Stimulated activated CD4-positive, alpha-beta T cell treated with anti-CD3 and anti-CD28 coated beads, Interleukin-2, amount 100 ng/mL, for 4 hours (primary cell): ENCODE measurements around the gene PPP6R3.
A peak's percentile ranks its signal among the peaks of the same experiment; 100 is the strongest.
"Not testable (repeated sequence)": the region's sequence is repeated elsewhere in the genome, so short reads cannot be mapped to it uniquely, and the experiment has no call there.

Experiments used
- DNase-seq: peaks from one replicate; pipeline ENCODE4 v3.0.0-alpha.2; 2020; ENCODE audit warnings: low read depth

PPP6R3 gene

DNA sequence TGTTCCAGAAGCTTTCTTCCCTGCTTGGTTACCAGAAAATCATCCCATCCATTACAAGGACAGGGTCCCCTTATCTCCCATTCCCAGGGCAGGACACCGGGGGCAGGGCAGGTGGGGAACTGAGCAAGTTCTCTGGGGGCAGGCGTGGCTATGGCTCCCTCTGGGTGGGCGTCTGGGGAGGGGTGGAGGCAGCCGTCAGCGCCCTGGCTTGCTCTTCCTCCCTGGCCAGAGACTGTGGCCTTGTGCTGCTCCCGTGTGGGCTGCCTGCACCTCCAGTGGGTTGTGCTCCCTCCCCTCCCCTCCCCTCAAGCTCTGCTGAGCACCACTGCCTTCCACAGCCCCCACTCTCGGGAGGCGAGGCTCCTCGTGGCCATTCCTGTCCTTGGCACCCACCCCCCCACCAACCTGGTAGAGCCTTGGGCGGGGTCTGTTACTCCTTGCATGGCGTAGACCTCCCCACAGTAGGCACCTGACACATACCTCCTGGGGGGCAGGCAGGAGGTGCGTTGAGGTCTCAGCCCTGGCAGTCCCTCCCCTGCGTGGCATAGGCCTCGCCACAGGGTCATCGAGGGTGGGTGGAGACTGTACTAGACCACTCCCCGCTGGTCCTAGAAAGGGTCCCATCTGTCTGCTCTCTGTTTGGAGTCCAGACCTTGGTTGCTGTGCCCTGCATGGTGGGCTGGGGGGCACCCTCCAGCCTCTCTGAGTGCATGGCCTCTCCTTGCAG is 24.2 kb upstream of the PPP6R3 start:
- DNase-seq = no peak

DNA sequence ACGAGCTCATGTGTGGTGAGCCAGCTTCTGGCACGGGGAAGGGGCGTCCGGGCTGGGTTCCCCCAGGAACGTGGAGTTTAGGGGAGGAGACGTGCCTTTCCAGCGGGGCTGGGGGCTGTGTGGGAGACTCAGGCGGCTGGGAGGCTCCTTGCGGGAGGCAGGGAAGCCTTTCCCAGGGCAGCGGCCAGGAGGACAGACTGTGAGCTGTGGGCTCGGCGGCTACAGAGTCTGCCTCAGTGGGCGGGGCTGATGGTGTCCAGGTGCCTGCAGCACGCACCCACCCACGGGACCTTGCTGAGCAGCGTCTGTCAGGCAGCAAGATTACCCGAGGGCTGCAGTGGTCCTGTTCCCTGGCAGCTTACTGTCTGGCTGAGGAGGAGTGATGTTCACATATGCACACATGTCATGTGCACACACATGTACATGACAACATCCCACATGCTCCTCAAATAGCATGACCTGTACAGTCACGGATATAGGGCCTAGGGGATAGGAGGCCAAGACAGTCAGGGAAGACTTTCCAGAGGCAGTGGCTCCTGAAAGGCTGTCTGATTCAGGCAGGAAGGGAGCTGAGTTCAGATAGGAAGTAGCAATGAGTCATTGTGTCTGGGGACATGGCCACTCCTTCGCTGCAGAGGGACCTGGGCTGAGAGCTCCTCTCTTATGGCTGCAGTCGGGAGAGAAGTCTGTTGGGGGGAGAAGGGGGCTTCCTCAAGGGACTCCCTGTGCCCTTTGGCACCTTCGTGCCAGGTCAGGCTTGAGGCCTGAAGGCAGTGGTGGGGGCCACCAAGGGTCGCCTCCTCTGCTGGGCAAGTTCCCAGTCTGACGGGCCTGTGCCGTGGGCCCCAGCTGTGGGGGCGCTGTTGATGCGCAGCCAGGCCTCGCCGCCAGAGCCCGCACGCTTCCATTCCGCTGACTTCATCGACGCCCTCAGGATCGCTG is 23.3 kb upstream of the PPP6R3 start:
- DNase-seq = no peak

GRCh38 chr11:68437927-68438657 is 22.5 kb upstream of the PPP6R3 start:
- DNase-seq = no peak

DNA sequence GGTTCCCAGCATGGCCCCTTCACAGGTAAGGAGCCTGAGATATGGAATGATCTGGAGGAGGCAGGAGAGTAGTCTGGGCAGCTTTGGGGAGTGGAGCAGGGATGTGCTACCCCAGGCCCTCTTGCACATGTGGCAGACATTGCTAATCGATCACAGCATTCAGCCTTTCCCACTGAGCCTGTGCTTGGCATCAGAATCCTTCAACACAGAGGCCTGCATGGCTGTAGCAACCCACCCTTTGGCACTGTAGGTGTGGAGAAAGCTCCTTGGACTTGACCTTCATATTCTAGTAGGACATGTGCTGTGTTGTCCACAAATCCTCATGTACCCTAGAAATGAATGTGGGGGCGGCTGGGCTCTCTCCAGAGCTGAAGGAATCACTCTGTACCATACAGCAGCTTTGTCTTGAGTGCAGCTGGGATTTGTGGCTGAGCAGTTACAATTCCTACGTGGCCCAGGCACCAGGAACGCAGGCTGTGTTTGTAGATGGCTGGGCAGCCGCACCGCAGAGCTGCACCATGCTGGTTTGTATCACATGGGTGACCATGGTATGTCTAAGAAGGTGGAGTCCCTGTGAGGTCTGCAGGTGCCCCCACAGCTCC is 21.8 kb upstream of the PPP6R3 start:
- DNase-seq = no peak

- no peak for DNase-seq
Measured at GRCh38 chr11:68439355-68440065, 21.0 kb upstream of the PPP6R3 start.

DNA sequence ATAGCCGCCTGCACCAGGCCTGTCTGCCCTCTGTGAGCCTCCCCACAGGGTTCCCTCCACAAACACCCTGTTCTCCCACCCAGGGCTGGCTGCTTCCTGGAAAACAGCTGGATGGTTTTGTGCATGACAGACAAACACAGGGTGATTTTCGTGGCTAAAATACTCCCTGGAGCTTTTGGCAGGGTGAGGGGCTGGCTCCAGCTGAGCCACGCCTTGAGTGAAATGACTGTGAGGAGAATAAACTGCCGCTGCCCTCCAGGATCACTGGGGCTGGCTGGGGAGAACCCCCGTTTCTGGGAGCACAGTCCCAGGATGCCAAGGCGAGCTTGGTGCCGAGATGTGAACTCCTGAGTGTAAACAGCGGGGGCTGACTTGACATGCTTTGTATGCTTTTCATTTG is 20.3 kb upstream of the PPP6R3 start:
- DNase-seq = no peak

GRCh38 chr11:68441466-68442230 is 18.9 kb upstream of the PPP6R3 start:
- DNase-seq = no peak

GRCh38 chr11:68442433-68442832 is 18.1 kb upstream of the PPP6R3 start:
- no peak for DNase-seq

DNA sequence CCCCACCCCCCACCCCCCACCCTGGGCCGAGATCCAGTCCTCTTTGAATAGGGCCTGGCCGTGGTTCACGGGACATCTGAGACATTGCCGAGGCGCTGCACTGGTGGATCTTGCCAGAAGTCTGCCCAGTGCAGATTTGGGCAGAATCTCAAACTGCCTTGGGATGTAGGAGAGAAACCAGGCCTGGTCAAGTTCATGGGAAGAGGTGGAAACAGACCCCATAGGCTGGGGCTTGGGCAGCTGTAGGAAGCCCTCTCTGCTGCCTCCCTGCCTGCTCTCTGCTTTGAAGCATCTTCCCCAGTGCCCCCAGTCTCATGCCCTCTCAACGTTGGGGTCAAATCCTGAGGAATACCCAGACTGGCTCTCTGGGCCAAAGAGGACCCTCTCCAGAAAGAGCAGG is 16.0 kb upstream of the PPP6R3 start:
- DNase-seq = no peak

DNA sequence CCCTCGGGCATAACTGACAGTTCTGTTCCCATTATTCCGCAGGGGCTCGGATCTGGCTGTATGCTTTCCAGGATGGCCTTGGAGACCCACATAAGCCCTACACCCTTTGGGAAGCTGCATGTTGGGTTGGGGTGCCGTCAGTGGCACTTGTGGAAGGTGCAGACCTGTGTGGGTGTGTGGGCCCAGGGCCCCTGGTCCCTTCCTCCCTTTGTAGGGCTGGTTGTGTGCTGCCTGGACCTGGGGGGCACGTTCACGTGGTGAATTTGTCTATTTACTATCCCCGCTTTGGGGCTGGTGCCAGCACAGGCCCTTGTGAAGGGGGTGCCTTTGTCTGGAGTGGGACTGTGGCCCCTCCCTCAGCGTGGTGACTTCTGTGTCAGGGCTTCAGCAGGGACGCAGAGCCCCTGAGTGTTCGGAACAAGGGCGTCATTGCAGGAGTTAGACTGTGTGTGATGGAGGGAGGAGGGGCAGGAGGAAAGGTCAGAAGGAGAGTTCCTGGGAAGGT is 15.0 kb upstream of the PPP6R3 start:
- no peak for DNase-seq

DNA sequence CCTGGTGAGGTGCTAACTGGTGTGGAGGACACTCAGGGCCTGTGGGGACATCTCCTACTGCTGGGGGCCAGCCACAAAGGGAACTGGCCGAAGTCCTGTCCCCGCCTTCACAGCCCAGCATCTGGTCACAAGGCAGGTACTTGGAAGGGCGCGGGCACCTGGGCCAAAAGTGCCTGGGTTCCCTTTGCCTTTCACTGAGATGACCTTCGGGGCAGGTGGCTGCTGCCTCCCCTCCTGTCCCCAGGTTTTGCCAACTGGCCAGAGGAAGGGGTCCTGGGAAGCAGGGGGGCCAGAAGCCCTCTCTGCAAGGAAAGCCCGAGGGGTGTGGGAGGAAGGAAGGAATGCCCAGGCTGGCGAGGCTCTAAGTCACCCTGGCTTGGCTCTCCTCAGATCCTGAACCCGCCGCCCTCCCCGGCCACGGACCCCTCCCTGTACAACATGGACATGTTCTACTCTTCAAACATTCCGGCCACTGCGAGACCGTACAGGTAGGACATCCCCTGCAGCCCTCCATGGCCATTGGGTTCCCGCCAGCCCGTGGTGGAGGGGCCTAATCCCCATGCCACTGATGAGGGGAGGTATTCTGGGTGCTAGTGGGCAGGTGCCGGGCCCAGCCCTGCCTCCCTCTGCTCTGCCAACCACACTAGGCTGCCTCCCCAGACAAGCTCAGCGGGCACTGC is 14.4 kb upstream of the PPP6R3 start:
- DNase-seq = no peak

DNA sequence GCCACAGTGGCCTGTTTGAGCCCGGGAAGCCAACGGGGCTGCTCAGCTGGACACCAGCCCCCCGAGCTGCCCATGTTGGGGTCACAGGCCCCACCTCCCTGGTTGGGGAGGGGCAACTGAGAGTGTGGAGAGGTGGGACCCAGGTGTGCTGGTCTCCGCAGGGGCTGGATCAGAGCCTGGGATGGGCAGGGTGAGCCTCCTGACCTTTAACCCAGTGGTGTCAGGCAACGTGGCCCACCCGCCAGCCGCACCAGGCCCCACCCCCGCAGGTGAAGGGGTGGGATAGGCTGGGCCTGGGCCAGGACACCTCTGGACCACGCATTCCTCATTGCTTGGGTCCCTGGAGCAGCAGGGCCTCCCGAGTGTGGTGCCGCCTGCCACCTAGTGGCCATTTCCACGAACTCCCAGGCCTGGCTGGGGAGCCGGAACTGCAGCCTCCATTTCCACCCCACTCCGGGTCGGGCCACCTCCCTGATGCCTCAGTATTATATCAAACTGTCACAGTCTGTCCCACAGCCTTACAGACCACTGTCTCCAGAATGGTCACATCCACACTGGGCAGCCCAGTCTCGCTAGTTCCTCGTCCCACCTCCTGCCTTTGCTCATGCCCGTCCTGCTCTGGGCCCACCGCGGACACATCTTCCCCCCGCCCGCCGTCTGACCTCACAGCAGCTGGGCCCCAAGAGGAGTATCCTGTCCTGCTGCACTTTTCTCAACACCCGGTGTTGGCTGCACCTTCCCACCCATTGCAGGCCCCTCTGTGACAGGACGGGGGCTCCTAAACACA is 13.3 kb upstream of the PPP6R3 start:
- DNase-seq = peak; percentile 68

GRCh38 chr11:68447914-68448313 is 12.6 kb upstream of the PPP6R3 start:
- not testable (repeated sequence) for DNase-seq

DNA sequence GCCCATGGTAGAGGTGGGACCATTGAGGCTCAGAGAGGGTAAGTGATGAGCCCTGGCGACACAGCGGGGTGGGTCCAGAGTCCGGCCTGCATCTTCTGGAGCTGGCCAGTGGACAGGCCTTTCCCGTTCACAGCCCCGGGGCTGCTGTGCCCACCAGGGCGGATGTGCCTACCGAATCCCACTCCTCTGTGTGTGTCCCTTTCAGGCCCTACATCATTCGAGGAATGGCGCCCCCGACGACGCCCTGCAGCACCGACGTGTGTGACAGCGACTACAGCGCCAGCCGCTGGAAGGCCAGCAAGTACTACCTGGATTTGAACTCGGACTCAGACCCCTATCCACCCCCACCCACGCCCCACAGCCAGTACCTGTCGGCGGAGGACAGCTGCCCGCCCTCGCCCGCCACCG is 11.9 kb upstream of the PPP6R3 start:
- no peak for DNase-seq

- no peak for DNase-seq
Measured at GRCh38 chr11:68449951-68450350, 10.6 kb upstream of the PPP6R3 start.

DNA sequence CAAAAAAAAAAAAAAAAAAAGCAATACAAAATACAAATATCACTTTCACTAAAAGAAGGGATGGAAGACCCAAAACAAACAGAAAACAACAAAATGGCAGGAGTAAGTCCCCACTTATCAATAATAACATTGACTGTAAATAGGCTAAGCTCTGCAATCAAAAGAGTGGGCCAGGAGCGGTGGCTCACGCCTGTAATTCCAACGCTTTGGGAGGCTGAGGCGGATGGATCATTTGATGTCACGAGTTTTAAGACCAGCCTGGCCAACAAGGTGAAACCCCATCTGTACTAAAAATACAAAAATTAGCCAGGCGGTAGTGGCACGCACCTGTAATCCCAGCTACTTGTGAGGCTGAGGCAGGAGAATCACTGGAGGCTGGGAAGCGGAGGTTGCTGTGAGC is 9.8 kb upstream of the PPP6R3 start:
- no peak for DNase-seq

DNA sequence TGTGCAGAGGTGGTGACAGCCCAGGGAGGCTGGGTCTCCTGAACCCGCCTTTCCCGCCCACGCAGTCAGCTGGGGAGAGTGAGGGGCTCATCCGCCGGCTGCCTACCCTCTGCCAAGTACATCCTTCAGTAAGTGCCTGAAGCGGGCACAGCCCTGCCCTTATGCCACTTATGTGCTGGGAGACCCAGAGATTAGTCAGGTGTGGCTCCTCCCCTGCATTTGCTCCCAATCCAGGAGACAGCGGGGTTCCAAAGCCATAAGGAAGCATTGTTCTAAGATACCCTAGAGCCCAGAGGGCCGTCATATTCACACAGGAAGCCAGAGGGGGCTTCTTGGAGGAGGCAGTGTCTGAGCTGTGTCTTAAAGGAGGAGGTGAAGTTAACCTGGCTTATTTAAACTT is 5.8 kb upstream of the PPP6R3 start:
- no peak for DNase-seq

DNA sequence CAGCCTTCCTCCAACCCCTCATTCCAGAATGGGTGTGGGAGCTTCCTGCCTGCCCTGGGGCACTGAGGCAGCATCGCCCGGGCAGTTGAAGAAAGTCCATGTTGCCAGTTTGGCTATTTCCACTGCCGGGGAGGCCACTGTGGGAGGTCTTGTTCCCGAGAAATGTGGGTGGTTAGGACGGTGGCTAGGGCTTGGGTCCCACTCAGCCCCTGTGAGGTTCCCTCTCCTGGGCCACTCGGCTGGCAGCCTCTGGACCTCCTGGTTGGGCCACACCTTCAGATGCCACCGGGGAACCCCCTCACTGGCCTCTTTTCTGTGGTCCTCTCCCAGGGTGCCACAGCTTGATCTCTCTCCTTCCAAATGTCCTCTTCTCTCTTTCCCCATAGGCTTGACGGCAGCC is 5.1 kb upstream of the PPP6R3 start:
- DNase-seq = no peak

DNA sequence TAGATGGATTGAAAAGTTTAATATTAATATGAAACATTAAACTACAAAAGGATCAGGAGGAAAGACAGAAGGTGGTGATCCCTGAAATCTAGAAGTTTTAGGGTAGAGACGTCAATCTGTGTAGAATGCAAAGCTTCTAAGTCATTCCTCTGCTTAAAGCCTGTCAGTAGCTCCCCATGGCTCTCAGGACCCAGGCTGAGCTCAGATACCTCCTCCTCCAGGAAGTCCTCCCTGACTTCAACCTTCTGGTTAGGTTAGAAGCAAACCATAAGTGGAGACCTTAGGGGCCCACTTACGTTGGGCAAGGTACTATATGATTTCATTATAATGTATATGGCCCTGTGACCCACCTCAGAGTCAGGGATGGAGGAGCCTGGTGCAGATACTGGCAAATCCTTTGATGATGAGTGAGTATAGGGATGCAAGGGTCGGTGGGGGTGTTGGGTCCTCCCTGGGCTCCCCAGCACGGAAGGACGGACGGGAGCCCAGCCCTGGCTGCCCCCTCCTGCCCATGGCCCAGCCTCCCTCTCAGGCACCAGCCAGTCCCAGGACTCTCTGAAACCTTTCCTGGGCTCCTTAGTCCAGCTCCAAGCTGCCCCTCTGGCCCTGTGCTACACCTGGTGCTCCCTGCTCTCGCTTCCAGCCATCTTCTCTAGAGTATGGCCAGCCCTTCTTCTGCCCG is 3.2 kb upstream of the PPP6R3 start:
- DNase-seq = no peak
